ENCODE measurements around the gene GNG7.
"Not testable (repeated sequence)": the region's sequence is repeated elsewhere in the genome, so short reads cannot be mapped to it uniquely, and the experiment has no call there.

GNG7 gene

DNA sequence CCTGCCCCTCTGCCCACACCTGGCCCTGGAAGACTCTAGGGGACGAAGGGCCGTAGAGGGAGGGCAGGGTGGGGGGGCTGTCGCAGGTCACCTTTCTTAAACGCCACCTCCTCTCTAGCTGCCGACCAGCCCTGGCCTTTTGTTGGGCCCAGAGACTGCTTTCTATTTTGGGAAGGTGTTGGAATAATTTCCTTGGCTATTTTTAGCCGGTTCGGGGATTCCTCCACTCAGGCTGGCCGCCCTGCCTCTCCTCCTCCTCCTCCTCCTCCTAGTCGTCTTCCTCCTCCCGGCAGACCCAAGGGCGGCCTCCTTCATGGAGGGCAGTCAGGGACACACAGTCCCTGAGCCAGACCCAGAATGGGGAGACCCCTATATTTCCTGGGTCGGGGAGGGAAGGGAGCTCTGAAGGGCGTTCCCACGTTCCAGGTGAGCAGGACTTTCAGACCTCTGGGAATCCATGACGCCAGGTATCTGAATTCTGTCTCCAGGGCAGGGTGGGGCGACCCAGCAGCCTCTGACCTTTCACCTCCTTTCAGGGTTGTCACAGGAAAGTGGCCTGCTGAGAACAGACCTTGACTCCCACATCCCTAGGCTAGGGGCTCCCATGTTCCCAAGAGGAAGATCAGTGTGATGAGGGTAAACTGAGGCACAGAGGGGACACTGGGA, 206.7 kb downstream of the GNG7 start:
- DNase-seq = no peak

DNA sequence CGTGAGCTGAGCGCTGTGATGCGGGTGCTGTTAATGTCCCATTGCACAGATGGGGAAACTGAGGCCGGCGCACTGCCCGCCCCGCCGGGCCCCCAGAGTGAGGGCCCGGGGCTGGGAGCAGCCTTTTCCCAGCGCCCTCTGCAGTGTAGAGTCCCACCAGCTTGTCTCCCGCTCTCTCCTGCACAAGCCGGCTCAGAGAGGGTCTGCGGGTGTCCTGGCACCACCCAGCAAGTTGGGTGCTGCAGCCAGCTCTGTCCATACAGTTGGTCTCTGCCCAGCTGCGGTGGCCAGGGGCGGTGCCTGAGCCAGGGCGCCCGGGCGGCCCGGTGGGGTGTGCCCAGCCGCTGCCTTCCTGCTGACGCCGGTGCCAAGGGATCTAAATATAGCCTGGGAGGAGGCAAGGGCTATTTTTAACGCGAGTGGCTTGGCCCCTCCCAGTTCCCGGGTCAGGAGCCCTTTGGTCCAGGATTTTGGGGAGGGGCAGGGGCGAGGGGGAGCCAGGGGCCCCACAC, 207.3 kb downstream of the GNG7 start:
- no peak for DNase-seq

DNA sequence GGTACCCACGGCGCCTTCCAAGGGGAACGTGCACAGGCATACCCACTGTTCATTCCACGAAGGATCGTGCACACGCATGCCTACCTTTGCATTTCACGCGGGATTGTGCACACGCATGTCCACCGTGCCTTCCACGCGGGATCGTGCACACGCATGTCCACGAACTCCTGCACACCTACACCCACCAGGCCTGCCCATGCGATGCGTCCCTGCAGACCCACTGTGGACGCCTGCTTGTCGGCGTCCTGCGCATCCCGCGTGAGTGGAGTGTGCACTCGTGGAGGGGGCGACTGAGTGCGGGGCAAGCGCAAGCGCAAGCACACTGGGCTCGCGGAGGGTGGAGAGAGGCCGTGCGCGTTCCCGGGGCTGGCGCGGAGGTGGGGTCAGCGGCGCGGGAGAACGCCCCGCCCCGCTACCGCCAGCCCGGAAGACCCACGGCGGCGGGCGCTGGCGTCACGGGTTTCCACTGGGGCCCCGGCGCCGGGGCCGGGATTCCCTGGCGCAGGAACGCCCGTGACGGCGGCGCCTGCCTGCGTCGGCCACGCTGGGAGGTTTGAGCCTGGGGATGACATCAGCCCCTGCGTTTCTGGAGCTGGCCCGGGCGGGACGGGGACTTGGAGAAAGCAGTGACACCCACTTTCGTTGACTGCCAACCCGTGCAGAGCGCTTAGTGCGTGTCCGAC, 207.9 kb downstream of the GNG7 start:
- DNase-seq = peak; percentile 54

DNA sequence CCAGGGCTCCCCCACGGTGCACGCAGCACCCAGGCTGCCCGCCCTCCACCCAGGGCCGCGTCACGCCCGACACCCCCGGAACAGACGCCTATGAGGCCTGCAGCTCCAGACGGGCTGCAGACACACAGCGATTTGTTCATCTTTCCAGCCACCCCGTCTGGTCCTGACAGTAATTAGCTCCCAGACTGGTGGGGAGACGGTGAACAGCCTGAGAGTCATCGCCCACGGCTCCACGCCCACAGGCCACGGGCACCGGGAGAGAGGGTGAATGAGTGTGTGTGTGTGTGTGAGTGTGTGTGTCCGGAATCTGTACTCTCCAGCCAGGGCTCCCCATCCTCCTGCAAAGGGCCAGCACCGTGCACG, 208.4 kb downstream of the GNG7 start:
- no peak for DNase-seq

DNA sequence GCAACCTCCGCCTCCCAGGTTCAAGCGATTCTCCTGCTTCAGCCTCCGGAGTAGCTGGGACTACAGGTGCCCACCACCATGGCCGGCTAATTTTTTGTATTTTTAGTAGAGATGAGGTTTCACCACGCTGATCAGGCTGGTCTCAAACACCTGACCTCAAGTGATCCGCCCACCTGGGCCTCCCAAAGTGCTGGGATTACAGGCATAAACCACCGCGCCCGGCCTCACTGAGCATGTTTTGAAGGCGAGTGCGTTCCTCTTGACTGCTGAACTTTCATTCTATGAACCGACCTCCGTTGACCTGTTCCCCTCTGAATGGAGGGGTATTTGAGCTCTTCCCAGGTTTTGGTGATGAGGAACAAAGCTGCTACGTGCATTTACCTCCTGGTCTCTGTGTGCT, 209.0 kb downstream of the GNG7 start:
- not testable (repeated sequence) for DNase-seq

DNA sequence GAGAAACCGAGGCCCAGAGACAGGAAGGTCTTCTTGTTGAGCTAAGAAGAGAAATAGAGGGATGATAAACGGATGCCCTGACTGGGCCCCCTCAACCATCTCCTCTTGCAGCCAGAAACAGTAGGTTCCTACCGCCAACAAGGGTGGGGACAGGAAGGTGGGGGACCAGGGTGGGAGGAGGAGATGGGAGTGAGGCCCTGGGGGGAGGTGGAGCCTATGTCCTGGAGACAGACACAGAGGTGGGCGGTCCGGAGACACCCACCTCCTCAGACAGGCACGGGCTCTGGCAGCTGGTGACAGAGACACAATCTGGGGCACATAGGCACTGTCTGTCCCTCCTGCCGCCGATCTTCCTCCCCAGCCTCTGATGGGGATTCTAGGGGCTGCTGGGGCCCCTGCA, 209.6 kb downstream of the GNG7 start:
- DNase-seq = no peak

DNA sequence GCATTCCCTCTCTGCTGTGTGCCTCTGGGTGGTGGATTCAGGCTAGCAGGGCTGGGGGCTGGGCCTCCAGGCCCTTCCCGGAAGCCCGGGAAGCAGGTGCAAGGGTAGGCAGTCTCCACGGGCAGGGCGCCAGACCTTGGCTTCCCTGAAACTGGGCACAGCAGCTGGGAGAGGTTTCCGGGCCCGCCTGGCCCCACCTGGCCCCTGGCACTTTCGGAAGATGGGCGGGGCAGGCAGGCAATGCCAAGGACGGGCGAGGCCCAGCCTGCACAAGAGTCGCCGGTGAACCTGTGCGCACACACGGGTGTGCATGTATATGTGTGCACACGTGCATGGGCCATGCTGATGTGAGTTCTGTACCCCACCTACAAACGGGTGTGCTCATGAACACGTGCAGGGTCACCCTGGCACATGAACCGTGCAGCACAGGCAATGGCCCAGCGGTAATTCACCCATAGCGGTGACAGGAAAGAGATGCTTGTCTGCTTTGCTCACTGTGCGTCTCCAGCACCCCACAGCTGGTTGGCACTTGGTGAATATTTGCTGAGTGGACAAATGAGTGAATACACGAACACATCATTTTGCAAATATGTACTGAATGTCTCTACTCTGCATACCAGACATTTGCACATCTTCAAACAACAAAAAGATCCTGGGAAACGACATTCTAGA, 211.2 kb downstream of the GNG7 start:
- no peak for DNase-seq

DNA sequence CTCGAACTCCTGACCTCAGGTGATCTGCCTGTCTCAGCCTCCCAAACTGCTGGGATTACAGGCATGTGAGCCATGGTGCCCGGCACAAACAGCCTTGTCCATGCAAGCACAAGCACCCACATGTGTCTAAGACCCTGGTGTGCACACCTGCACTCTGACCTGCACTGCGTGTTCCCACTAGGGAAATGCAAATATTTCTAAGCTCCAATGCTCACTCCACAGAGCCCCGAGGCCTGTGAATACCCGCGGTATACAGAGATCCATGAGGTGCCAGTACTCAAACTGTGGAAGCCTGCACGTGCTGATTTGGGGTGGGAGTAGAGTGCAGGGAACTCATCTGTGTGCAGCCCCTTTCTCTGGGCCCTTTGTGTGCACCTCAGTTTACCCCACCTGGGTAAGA, 211.8 kb downstream of the GNG7 start:
- DNase-seq = no peak

DNA sequence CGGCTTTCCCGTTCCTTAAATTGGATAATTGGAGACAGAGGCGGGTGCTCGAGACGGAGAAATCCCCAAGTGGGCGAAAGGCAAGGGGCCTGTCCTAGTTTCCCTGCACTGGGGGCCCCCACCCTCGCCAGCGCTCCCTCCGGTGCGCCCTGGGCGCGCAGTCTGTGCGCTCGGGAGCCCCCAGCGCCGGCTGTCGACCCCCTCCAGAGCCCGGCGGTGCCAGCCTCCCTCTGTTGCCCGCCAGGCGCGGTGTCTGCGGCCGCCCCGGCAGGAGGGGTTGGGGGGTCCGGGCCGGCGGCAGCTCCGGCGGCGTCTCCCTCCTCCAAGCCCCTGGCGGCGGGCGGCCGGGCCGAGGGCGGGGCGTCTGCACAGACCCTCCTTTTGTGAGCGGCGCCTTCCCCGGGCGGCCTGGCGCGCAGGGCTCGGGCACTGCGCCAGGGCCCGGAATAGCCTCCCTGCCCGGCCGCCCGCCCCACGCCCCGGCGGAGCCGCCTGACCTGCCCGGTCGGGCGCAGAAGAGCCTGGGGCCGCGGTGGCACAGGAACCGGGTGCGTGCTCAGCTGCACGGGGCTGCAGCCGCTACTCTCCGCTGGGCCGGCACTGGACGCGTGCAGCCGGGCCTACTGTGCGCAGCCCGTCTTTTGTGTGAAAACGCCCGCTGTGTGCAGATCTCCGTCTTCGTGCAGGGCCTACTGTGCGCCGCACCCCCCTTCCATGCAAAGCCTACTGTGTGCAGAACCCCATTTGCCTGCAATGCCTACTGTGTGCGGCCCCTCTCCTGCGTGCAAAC, 213.4 kb downstream of the GNG7 start:
- DNase-seq = no peak

DNA sequence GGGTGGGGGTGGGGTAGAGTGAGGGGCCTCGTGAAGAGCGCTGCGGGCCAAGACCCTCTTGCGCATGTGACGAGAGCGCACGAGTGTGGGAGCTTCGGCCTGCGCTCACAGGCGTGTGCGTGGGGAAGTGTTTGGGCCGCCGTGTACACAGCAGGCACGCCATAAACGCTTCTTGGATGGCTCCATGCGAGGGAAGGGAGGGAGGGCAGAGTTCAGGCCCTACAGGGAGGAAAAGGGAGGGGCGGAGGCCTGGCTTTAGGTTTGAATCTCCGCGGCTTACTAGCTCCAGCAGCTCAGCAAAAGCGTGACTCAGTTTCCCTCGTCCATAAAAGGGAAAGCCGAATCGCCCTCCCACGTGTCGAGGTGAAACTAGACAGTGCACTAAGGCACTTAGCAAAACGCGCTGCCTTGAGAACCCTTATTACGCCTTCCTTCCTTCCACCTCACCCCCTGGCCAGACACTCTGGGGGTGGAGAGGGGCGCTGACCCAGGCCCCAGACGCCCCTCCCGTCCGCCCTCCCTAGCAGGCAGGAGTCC, 214.0 kb downstream of the GNG7 start:
- no peak for DNase-seq

DNA sequence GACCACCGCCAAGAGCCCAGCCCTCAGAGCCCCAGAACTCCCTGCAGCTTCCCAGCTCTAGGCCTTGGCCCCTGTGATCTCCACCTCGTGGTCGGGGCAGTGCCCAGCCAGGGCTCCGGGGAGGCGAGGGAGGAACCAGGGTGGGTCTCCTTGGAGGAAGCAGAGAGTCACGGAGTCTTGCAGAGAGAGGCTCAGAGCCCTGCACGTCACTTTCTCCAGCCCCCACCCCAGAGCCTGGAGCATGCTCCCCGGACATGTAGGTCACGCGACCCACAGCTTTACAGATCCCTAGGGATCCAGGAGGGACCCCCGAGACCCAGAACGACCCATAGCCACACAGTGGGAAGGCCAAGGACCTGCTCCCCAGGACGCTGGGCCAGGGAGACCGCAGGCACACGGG, 214.7 kb downstream of the GNG7 start:
- DNase-seq = no peak

DNA sequence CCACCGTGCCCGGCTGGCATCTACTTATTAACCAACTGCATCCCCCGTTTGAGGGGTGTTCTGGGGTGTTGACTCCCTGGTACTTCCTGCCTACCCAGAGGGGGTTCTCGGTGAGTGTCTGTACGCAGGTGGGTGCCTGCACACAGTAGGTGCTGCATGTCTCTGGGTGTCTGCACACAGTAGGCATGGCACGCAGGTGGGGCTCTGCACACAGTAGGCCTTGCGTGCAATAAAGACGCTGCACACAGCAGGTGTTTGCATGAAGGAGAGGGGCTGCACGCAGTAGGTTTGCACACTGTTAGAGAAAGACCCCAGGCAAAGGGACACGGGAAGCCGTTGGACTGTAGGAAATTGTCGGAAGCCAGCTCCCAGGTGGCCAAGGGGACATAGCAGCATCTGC, 215.4 kb downstream of the GNG7 start:
- no peak for DNase-seq

DNA sequence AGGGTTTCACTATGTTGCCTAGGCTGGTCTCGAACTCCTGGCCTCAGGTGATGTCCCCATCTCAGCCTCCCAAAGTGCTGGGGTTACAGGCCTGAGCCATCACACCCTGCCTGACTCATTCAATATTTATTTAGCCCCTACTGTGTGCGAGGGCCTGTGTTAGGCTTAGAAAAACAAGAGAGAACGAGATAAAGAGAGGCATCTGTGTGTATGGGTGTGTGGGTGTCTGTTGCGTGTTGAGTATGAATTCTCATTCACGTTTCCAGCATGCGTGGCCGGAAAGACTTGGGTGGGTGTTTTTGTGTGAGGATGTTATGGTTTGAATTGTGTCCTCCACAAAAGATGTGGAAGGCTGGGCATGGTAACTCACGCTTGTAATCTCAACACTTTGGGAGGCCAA, 217.1 kb downstream of the GNG7 start:
- no peak for DNase-seq

DNA sequence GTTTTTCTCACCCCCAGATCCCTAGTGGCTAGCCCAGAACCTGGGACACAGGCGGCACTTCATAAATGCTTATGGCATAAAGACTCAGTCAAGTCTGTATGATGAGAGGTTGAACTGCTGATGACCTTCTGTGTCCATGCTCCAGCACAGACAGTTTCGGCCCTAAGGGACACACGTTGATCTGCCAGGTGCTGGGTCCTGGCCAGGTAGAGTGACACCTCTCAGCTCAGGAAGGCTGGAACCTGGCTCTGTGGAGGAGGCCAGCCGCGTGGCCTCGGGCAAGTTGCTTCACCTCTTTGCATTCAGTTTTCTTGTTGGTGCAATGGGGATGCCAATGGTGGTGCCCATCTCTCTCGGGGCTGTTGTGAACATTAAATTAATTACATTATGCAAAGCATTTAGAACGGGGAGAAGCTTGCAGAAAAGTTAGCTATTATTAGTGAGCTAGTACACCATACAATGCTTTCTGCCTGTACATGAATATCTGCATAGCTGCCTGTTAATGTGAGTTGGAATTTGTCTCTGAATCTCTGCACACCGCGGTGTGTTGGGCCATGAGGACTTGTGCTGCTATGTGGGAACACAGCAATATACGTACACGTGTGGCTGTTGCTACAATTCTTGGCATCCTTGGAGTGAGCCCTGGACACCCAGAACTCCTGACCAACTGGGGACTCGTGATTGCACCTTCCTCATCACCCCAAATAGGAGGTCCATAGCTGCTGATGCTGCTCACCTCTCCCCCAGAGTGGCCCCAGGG, 218.1 kb downstream of the GNG7 start:
- no peak for DNase-seq

DNA sequence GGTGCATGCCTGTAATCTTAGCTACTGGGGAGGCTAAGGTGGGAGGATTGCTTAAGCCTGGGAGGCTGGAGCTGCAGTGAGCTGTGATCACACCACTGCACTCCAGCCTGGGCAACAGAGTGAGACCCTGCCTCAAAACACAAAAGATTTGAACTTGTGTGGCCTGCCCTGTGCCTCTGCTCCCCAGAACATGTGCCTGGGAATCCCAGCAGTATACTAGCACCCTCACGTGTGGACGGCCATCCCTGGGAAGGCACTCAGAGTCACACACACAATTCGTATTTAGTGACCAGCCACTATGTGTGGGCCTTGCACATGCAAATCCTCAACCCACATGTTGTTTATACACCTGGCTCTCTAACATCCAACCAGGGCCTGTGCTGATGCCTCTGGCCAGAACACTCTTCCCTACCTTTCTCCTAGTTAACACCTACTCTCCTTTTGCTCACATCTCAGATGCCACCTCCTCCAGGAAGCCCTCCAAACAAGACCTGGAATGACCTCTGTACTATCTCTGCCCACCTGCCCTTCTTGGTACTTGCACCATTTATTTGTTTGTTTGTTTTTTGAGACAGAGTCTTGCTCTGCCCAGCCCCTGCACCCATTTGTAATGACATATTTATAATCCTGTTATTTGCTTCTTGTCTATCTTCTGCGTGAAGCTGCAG, 218.9 kb downstream of the GNG7 start:
- no peak for DNase-seq

DNA sequence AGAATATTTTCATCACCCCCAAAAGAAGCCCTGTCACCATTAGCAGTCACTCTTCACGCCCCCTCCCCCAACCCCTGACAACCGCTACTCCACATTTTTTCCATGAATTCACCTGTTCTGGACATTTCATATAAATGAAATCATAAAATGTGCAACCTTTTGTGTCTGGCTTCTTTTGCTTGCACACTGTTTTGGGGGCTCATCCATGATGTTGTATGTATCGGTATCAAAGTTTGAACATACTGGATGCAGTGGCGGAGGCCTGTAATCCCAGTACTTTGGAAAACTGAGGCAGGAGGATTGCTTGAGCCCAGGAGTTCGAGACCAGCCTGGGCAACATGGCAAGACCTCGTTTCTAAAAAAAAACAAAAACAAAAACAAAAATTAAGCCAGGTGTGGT, 219.4 kb downstream of the GNG7 start:
- DNase-seq = no peak

DNA sequence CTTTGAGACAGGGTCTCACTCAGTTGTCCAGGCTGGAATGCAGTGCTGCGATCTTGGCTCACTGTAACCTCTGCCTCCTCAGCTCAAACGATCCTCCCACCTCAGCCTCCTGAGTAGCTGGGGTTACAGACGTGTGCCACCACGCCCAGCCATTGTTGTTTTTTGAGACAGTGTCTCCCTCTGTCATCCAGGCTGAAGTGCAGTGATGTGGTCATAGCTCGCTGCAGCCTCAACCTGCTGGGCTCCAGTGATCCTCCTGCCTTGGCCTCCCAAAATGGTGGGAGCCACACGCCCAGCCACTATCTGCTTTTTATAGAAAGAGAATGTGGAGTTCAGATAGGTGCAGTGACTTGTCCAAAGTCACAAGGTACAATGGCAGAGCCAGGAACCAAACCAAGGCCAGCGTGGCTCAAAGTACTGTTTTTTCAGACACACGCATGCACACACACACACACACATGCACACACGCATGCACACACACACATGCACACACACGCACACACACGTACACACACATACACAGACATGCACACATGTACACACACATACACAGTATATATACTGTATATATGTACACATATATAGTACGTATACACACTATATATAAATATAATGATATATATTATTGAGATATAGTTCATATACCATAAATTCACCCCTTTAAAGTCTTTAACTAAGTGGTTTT, 220.0 kb downstream of the GNG7 start:
- no peak for DNase-seq

DNA sequence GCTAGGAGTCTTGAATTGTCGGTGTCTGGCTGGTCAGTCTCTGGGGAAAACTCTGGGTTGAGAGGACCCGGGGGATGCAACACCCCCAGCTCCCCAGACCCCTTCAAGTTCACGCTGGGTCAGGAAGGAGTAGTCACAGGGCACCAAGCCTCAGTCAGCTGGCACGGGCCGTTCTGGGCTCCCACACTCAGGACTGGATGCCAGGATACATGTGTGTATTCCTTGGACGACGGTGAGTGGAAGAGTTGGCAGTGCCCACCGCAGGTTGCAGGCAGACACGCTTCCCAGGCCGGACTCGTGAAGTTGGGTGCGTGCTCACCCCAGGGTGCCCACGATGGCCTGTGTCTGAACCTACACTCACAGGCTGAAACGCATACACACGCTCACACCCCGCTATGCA, 221.0 kb downstream of the GNG7 start:
- no peak for DNase-seq

DNA sequence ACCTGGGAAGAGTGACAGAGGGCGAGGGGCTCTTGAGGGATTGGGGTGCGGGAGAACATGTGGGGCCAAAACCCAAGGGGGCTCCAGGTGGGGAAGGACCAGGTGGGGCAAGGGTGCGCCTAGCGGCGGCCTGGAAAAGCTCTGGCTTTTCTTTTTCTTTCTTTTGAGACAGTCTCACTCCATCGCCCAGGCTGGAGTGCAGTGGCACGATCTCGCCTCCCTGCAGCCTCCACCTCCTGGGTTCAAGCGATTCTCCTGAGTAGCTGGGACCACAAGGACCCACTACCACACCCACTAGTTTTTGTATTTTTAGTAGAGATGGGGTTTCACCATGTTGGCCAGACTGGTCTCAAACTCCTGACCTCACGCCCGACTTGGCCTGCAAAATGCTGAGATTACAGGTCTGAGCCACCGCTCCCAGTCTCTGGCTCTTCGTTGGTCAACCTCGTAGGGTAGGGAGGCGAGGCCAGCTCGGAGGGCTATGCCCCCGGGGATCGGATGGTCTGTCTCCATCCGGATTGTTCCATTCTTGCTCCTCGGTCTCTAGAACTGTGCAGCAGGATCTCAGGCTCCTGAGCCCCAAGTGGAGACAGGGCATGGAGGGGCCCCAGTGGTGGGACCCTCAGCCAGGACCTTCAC, 222.8 kb downstream of the GNG7 start:
- no peak for DNase-seq

DNA sequence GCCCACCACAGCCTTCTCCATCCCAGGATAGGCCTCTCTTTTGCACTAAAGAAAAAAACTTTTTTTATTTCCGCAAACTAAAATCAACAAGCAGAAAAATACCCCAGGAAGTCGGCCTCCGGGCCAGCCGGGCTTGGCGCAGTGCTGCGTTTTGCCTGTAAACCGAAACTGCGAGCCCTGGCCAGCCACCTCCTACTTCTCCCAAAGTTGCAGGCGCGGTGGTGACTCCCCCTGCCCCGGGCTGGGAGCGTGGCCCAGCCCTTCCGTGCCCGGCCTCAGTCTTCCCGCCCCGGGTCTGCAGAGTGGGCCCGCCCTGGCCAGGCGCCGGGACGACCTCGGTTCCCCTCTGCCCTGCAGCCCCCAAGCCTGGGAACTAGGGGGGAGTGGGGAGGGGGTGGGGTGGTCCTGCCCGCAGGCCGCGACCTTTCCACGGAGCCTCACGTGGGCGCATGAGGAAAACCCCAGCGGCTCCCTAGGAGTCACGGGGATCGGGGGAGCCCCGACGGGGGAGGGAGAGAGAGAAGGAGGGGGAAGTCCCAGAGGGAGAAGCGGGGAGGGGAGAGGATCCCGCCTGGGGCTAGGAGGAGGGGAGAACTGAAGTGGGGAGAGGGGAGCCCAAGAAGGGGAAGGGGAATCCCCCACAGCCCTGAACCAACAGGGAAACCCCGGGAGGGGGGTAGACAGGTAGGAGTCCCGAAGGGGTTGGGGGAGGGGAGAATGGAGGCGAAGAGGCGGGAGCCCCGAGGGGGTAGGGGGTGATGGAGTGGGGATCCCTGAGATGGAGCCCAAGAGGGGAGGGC, 223.5 kb downstream of the GNG7 start:
- peak; percentile 66 for DNase-seq
